Breast epithelium (tissue), 3 donors: Measurements from ENCODE around the gene SLC9A3.

ENCODE experiments used
- CTCF ChIP-seq, 3 donors: fragments of 450-650 bp; IDR thresholded peaks; one replicate each; pipeline ENCODE4 v1.5.1; 2016 to 2017; ENCODE audit warnings: antibody characterized with exemption in 3 of 3, mild to moderate bottlenecking in 3 of 3, moderate library complexity in 3 of 3
- POLR2A ChIP-seq: fragments of 450-650 bp; IDR thresholded peaks from one replicate; pipeline ENCODE4 v1.6.1; 2016; ENCODE audit warnings: antibody characterized with exemption, mild to moderate bottlenecking, moderate library complexity
- POLR2AphosphoS5 ChIP-seq, 3 donors: sonication (generic); formaldehyde crosslinking; IDR thresholded peaks; one replicate each; pipeline ENCODE4 v1.6.1; 2017; ENCODE audit warnings: antibody characterized with exemption in 3 of 3

- TF ChIP-seq CTCF (IDR thresholded peaks at IDR 0.05) (no peak), POLR2A (no peak), POLR2AphosphoS5 (IDR thresholded peaks at IDR 0.05) (no peak)
These were observed 34.7 kb upstream of the SLC9A3 start for GRCh38 chr5:558871-559503.
